ENCODE data around the gene PEX5. TPM values are rescaled to one million over a fixed set of nuclear protein-coding genes. Genes with fewer than 3 reads are reported as not detected.
"Not testable (repeated sequence)": the region's sequence is repeated elsewhere in the genome, so short reads cannot be mapped to it uniquely, and the experiment has no call there.

The PEX5 gene
- total RNA-seq, 1 donor from 2014 or later, result 14.4 TPM

GRCh38 chr12:7210642-7211151, 21.2 kb downstream of the PEX5 start:
- no peak overlapping the region for H3K4me3 ChIP-seq (ENCODE audit: low read depth, low read length)
- DNase-seq (ENCODE audit: low read depth), result no peak
- TF ChIP-seq CTCF (conservative IDR thresholded peaks at IDR 0.05; ENCODE audit: low read depth, low read length), result no peak

GRCh38 chr12:7212678-7213077, 23.2 kb downstream of the PEX5 start:
- H3K4me3 ChIP-seq (ENCODE audit: low read depth, low read length), result no peak overlapping the region
- no peak for DNase-seq (ENCODE audit: low read depth)
- no peak for TF ChIP-seq CTCF (conservative IDR thresholded peaks at IDR 0.05; ENCODE audit: low read depth, low read length)

DNA sequence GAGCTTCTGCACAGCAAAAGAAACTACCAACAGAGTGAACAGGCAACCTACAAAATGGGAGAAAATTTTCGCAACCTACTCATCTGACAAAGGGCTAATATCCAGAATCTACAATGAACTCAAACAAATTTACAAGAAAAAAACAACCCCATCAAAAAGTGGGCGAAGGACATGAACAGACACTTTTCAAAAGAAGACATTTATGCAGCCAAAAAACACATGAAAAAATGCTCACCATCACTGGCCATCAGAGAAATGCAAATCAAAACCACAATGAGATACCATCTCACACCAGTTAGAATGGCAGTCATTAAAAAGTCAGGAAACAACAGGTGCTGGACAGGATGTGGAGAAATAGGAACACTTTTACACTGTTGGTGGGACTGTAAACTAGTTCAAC, 24.3 kb downstream of the PEX5 start:
- not testable (repeated sequence) for H3K4me3 ChIP-seq (ENCODE audit: low read depth, low read length); DNase-seq (ENCODE audit: low read depth)

DNA sequence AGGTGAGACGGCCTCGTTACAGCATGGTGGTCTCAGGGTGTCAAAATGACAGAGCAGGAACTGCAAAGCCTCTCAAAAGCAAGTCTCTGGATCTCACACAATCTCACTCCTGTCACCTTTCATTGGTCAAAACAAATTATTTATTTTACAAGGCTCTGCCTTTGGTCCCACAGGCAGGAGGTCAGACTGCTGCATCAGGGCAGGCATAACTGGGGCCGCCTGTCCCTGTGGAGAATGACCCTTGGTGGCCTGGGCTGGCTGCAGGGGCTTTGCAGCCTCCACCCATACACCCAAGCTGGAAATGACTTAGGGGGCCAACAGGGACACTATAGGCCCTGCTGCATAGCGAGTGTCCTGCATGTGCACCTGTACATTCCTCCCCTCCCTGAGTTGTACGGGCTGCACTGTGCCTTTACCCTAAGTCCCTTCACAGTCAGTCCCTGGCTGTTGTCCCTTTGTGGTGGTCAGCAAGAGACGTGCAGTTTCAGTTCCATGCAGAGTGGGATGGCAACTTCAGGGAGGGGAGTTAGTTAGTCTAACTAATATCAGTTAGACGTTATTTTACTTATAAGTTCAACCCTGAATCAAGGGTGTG, 28.1 kb downstream of the PEX5 start:
- H3K4me3 ChIP-seq (ENCODE audit: low read depth, low read length), result no peak overlapping the region
- no peak for DNase-seq (ENCODE audit: low read depth)
- no peak for TF ChIP-seq CTCF (conservative IDR thresholded peaks at IDR 0.05; ENCODE audit: low read depth, low read length)

- DNase-seq (ENCODE audit: low read depth), result peak; percentile 40
- no peak overlapping the region for H3K4me3 ChIP-seq (ENCODE audit: low read depth, low read length)
- peak; percentile 96 for TF ChIP-seq CTCF (conservative IDR thresholded peaks at IDR 0.05; ENCODE audit: low read depth, low read length)
These were observed 30.2 kb downstream of the PEX5 start for GRCh38 chr12:7219599-7220243.

- DNase-seq (ENCODE audit: low read depth), result no peak
- no peak overlapping the region for H3K4me3 ChIP-seq (ENCODE audit: low read depth, low read length)
- no peak for TF ChIP-seq CTCF (conservative IDR thresholded peaks at IDR 0.05; ENCODE audit: low read depth, low read length)
These were observed 32.0 kb downstream of the PEX5 start for GRCh38 chr12:7221486-7221885.

GRCh38 chr12:7229741-7230140, 40.3 kb downstream of the PEX5 start:
- H3K4me3 ChIP-seq (ENCODE audit: low read depth, low read length), result no peak overlapping the region
- no peak for DNase-seq (ENCODE audit: low read depth)
- no peak for TF ChIP-seq CTCF (conservative IDR thresholded peaks at IDR 0.05; ENCODE audit: low read depth, low read length)

All from epithelial cell of proximal tubule (primary cell).